AG04450 (cell line): ENCODE measurements around the gene RPS26. TPM values are rescaled to one million over a fixed set of nuclear protein-coding genes. Genes with fewer than 3 reads are reported as not detected.
A peak's percentile ranks its signal among the peaks of the same experiment; 100 is the strongest.

ENCODE experiments used
- CTCF ChIA-PET: fragments of 300-600, 350-600 bp; formaldehyde crosslinking; extraction: SDS; loops from one replicate; lab custom pipeline; 2022; ENCODE audit warnings: antibody characterized with exemption, inconsistent platforms; lab: Charles Lee
- POLR2A ChIA-PET: fragments of 350-600 bp; formaldehyde crosslinking; extraction: SDS; loops from one replicate; lab custom pipeline; 2021; ENCODE audit warnings: antibody characterized with exemption, inconsistent platforms; lab: Yijun Ruan, JAX
- DNase-seq: peaks from one replicate; pipeline ENCODE4 v3.0.0-alpha.2; 2011; ENCODE audit warnings: low read depth, low spot score
- H3K27ac ChIP-seq: one replicate; pipeline ENCODE4 v1.5.1; 2012; ENCODE audit warnings: low read depth, low read length, control low read depth
- H3K27me3 ChIP-seq: one replicate; pipeline ENCODE4 v1.6.0; 2012; ENCODE audit warnings: low read length; ENCODE audit not compliant: control insufficient read depth, insufficient read depth
- H3K4me3 ChIP-seq: 2 replicates; pipeline ENCODE4 v1.5.1; 2011; ENCODE audit warnings: mild to moderate bottlenecking, low read depth, low read length, control low read depth
- H3K9me3 ChIP-seq: 2 replicates; pipeline ENCODE4 v1.5.1; 2012; ENCODE audit warnings: low read length; ENCODE audit not compliant: control insufficient read depth, insufficient read depth
- CTCF ChIP-seq: IDR thresholded peaks from 2 replicates; pipeline ENCODE4 v1.5.1; 2011; ENCODE audit warnings: low read depth, low read length, control low read depth, inconsistent platforms
- polyA plus RNA-seq: library from polyadenylated mRNA; depleted of rRNA; stranded (reverse); fragments of >200 nt; gene quantifications from 2 replicates; pipeline ENCODE4 v1.2.3, GENCODE V29; 2011

Gene RPS26
- polyA plus RNA-seq, 1 experiment, result 348 TPM

GRCh38 chr12:56013482-56013881 lies 28.2 kb upstream of the RPS26 start:
- no peaks in the 10 kb centered on the region for H3K27me3 ChIP-seq
- DNase-seq, result no peak
- no peak for TF ChIP-seq CTCF
- H3K9me3 ChIP-seq, result no peaks in the 10 kb centered on the region
- no peak overlapping the region for H3K4me3 ChIP-seq
- ChIA-PET POLR2A (interaction anchor here (0.6 kb wide), 1 partner anchor 184 kb away, joined by 8 read pairs; no protein-coding TSS in a partner anchor), CTCF (interaction anchor here (1.6 to 3.9 kb wide), 2 partner anchors 16 to 18 kb away, joined by 10 to 13 read pairs; no protein-coding TSS in a partner anchor)
- no peak overlapping the region for H3K27ac ChIP-seq

GRCh38 chr12:56014205-56014604 lies 27.5 kb upstream of the RPS26 start:
- H3K4me3 ChIP-seq, result no peak overlapping the region
- DNase-seq, result no peak
- no peaks in the 10 kb centered on the region for H3K9me3 ChIP-seq
- TF ChIP-seq CTCF, result no peak
- POLR2A ChIA-PET, result interaction anchor here (0.6 to 0.7 kb wide), 2 partner anchors 185 to 1726 kb away, joined by 5 to 8 read pairs; no protein-coding TSS in a partner anchor
- H3K27me3 ChIP-seq, result no peaks in the 10 kb centered on the region
- no peak overlapping the region for H3K27ac ChIP-seq
- CTCF ChIA-PET, result interaction anchor here (1.6 to 3.9 kb wide), 2 partner anchors 15 to 18 kb away, joined by 10 to 13 read pairs; no protein-coding TSS in a partner anchor

GRCh38 chr12:56017181-56017580 lies 24.5 kb upstream of the RPS26 start:
- no peak for TF ChIP-seq CTCF
- Histone ChIP-seq H3K27me3 (no peaks in the 10 kb centered on the region), H3K4me3 (no peak overlapping the region), H3K9me3 (no peaks in the 10 kb centered on the region), H3K27ac (no peak overlapping the region)
- DNase-seq, result no peak
- ChIA-PET CTCF (interaction anchor here (0.9 to 4.2 kb wide), 2 partner anchors 12 to 21 kb away, joined by 3 to 25 read pairs; partner anchors contain the start of gene SUOX), POLR2A (no interaction called here)

- Histone ChIP-seq H3K9me3 (no peaks in the 10 kb centered on the region), H3K27me3 (no peaks in the 10 kb centered on the region), H3K27ac (no peak overlapping the region), H3K4me3 (no peak overlapping the region)
- POLR2A ChIA-PET, result no interaction called here
- CTCF ChIA-PET, result interaction anchor here (0.6 to 4.2 kb wide), 4 partner anchors 20 to 280 kb away, joined by 3 to 25 read pairs (median 6); partner anchors contain the start of gene SUOX
- no peak for DNase-seq
- TF ChIP-seq CTCF, result no peak
These were observed 23.4 kb upstream of the RPS26 start for GRCh38 chr12:56018356-56018755.

GRCh38 chr12:56020423-56021184 lies 21.1 kb upstream of the RPS26 start, which contains the start of gene IKZF4:
Gene IKZF4 (plus strand): TSS chr12:56021043. CDS start chr12:56021494, 451 bp downstream.
- DNase-seq, result no peak
- Histone ChIP-seq H3K27ac (peak within 1 kb of the TSS; percentile 57), H3K4me3 (peak within 1 kb of the TSS; percentile 57), H3K9me3 (no peaks in the 10 kb centered on the region), H3K27me3 (no peaks in the 10 kb centered on the region)
- ChIA-PET CTCF (interaction anchor here (0.6 to 4.2 kb wide), 3 partner anchors 9 to 26 kb away, joined by 3 to 25 read pairs (median 18); partner anchors contain the start of gene SUOX), POLR2A (interaction anchor here (0.6 to 2.9 kb wide), 9 partner anchors 9 to 1829 kb away, joined by 3 to 20 read pairs (median 4); partner anchors contain the start of genes PA2G4, RAB5B and SUOX)
- no peak for TF ChIP-seq CTCF
